NCI-H1930 (cell line): ENCODE measurements around the gene LRRC40.
"Not testable (repeated sequence)": the region's sequence is repeated elsewhere in the genome, so short reads cannot be mapped to it uniquely, and the experiment has no call there.

Experiments used
- DNase-seq, 2 experiments: peaks; one replicate each; lab custom pipeline; 2025; lab: John Stamatoyannopoulos, UW

Gene LRRC40

GRCh38 chr1:70205434-70206118, at the start of gene LRRC40:
Gene LRRC40, minus strand, starts transcription at chr1:70205579. Its CDS starts 39 bp downstream, at chr1:70205540.
- DNase-seq = peak; percentile 87 to 91

GRCh38 chr1:70248729-70249128, 43.4 kb upstream of the LRRC40 start:
- DNase-seq = no peak

GRCh38 chr1:70247768-70248167, 42.4 kb upstream of the LRRC40 start:
- no peak for DNase-seq

GRCh38 chr1:70247122-70247521, 41.7 kb upstream of the LRRC40 start:
- no peak for DNase-seq

GRCh38 chr1:70239940-70240339, 34.6 kb upstream of the LRRC40 start:
- DNase-seq = no peak

GRCh38 chr1:70234733-70235132, 29.4 kb upstream of the LRRC40 start:
- no peak for DNase-seq

- no peak for DNase-seq
Measured at GRCh38 chr1:70231475-70231874, 26.1 kb upstream of the LRRC40 start.

GRCh38 chr1:70228670-70229069, 23.3 kb upstream of the LRRC40 start:
- no peak for DNase-seq

- no peak for DNase-seq
Measured at GRCh38 chr1:70227439-70227838, 22.1 kb upstream of the LRRC40 start.

GRCh38 chr1:70224954-70225353, 19.6 kb upstream of the LRRC40 start:
- DNase-seq = no peak

GRCh38 chr1:70222716-70223235, 17.4 kb upstream of the LRRC40 start:
- DNase-seq = no peak

GRCh38 chr1:70221238-70222121, 16.1 kb upstream of the LRRC40 start, which contains the start of gene SRSF11:
Gene SRSF11, plus strand, starts transcription at chr1:70221380. Its CDS starts 257 bp downstream, at chr1:70221637.
- DNase-seq = peak; percentile 85 to 93

- no peak for DNase-seq
Measured at GRCh38 chr1:70220517-70221237, 15.3 kb upstream of the LRRC40 start.

GRCh38 chr1:70220015-70220414, 14.6 kb upstream of the LRRC40 start:
- DNase-seq = no peak

GRCh38 chr1:70211541-70211940, 6.2 kb upstream of the LRRC40 start:
- no peak for DNase-seq

- no peak for DNase-seq
Measured at GRCh38 chr1:70210820-70211219, 5.4 kb upstream of the LRRC40 start.

- no peak for DNase-seq
Measured at GRCh38 chr1:70208292-70208691, 2.9 kb upstream of the LRRC40 start.

GRCh38 chr1:70207492-70207891, 2.1 kb upstream of the LRRC40 start:
- no peak for DNase-seq

GRCh38 chr1:70206833-70207232, 1.5 kb upstream of the LRRC40 start:
- DNase-seq = not testable (repeated sequence)

- DNase-seq = no peak
Measured at GRCh38 chr1:70205071-70205433, 327 bp downstream of the LRRC40 start.

GRCh38 chr1:70204600-70204999, 779 bp downstream of the LRRC40 start:
- no peak for DNase-seq

GRCh38 chr1:70204139-70204538, 1.2 kb downstream of the LRRC40 start:
- no peak for DNase-seq
